Measurements from ENCODE around the gene CDH4. TPM values are rescaled to one million over a fixed set of nuclear protein-coding genes. Genes with fewer than 3 reads are reported as not detected.

Gene CDH4
- total and polyA plus RNA-seq, 2 of the 8 experiments (the other 6 are each of a cell fraction or from before 2014, with no cell fraction given): 4.3 to 7.9 TPM

DNA sequence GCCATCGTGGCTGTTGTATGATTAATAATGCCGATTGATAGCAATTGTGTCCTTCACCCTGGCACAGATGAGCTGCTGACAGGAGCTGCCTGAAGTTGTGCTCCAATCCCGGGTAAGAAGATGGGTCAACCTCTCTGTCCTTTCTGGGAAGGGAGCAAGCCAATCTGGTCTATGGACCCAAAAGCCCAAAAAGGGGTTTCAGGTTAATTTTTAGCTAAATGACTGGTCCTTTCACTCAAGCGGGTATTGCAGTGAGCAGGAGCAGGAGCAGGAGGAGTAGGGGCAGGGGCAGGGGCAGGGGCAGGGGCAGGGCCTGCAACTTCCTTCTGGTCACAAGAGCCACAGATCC is 648.9 kb downstream of the CDH4 start:
- 84% methylated on average over 4 of the region's 4 CpGs; no CpG with 5 or more reads in 1 of the 2 experiments for WGBS, 2 experiments (ENCODE audit: extremely low coverage in 1 of 2, insufficient coverage in 1 of 2, insufficient read length in 1 of 2, insufficient replicate concordance in 2 of 2, low coverage in 1 of 2, low lambda C conversion rate in 2 of 2, missing lambda C conversion rate in 1 of 2)
- H4K91ac ChIP-seq (replicated peaks; ENCODE audit: insufficient read length, low read length): no peak overlapping the region
- H3K79me2 ChIP-seq (ENCODE audit: control insufficient read depth in 1 of 2, insufficient read depth in 2 of 2, low read length in 2 of 2): no peaks in the 10 kb centered on the region
- no peaks in the 10 kb centered on the region for H3K9me3 ChIP-seq (ENCODE audit: insufficient read depth in 2 of 2, low read depth in 1 of 2, low read length in 1 of 2)
- H2BK20ac ChIP-seq (ENCODE audit: low read length): no peak overlapping the region
- H2BK5ac ChIP-seq (ENCODE audit: low read depth, low read length): no peak overlapping the region
- H4K20me1 ChIP-seq (replicated peaks in 1 of 2; ENCODE audit: control insufficient read depth in 1 of 2, insufficient read depth in 2 of 2, low read length in 2 of 2): peaks cover 1 to 2% of the 10 kb centered on the region in 2 experiments
- H3K23me2 ChIP-seq (ENCODE audit: low read depth, low read length): no peaks in the 10 kb centered on the region
- H2AK5ac ChIP-seq (ENCODE audit: low read depth, low read length): no peak overlapping the region
- no peak overlapping the region for H3K18ac ChIP-seq (ENCODE audit: extremely low read depth, low read length)
- no peaks in the 10 kb centered on the region; a peak in 1 of 7 replicates for H3K27me3 ChIP-seq (replicated peaks in 1 of 4; ENCODE audit: control insufficient read depth in 3 of 4, extremely low read depth in 1 of 4, insufficient read depth in 3 of 4, low read length in 3 of 4)
- no peak overlapping the region for H3K4me2 ChIP-seq (ENCODE audit: insufficient read depth in 1 of 2, low read depth in 2 of 2, low read length in 2 of 2)
- no peaks in the 10 kb centered on the region for H3K36me3 ChIP-seq (ENCODE audit: control insufficient read depth in 2 of 4, insufficient read depth in 4 of 4, low read length in 3 of 4)
- no peak overlapping the region for H3K4me3 ChIP-seq (ENCODE audit: extremely low read depth in 1 of 4, insufficient read depth in 2 of 4, low read depth in 3 of 4, low read length in 4 of 4)
- FAIRE-seq (no peak), DNase-seq (ENCODE audit: low read depth in 1 of 2, low spot score in 2 of 2) (no peak)
- H3K27ac ChIP-seq (ENCODE audit: low read depth, low read length): no peak overlapping the region
- no peak overlapping the region for H3K56ac ChIP-seq (replicated peaks; ENCODE audit: insufficient read length, low read depth, low read length)
- no peak overlapping the region for H3K4ac ChIP-seq (replicated peaks; ENCODE audit: insufficient read length, low read depth, low read length)
- H3K9ac ChIP-seq (replicated peaks in 1 of 4; ENCODE audit: extremely low read depth in 1 of 4, low read depth in 3 of 4, low read length in 3 of 4): no peak overlapping the region
- no peaks in the 10 kb centered on the region; a peak in 1 of 7 replicates for H3K4me1 ChIP-seq (replicated peaks in 1 of 4; ENCODE audit: control insufficient read depth in 3 of 4, insufficient read depth in 4 of 4, low read length in 3 of 4)
- ChIA-PET CTCF (ENCODE audit: partially characterized antibody) (interaction anchor here (1.3 kb wide), 1 partner anchor 9 kb away, joined by 4 read pairs; no protein-coding TSS in a partner anchor), POLR2A (ENCODE audit: partially characterized antibody) (no interaction called here)
- H2BK15ac ChIP-seq (ENCODE audit: low read length): no peak overlapping the region
- H2AFZ ChIP-seq (ENCODE audit: low read length): no peak overlapping the region
- no peak overlapping the region for H4K8ac ChIP-seq (ENCODE audit: extremely low read depth, insufficient read depth, low read length)
- H2BK120ac ChIP-seq (replicated peaks; ENCODE audit: low read depth, low read length): no peak overlapping the region
- no peak overlapping the region; the same call in 1 of the 2 replicates for H2BK12ac ChIP-seq (ENCODE audit: low read depth, low read length)
- H3K14ac ChIP-seq (ENCODE audit: insufficient read length): no peak overlapping the region
- TF ChIP-seq CTBP2 (IDR thresholded peaks at IDR 0.05; ENCODE audit: borderline replicate concordance, insufficient read depth, insufficient read length, low read length) (no peak), ZNF274 (IDR thresholded peaks at IDR 0.05; ENCODE audit: borderline replicate concordance, extremely low read depth, low read length) (no peak), POU5F1 (IDR thresholded peaks at IDR 0.05; ENCODE audit: low read depth, low read length) (no peak), HDAC6 (IDR thresholded peaks at IDR 0.05; ENCODE audit: low read depth, low read length) (no peak), BRCA1 (IDR thresholded peaks at IDR 0.05; ENCODE audit: low read depth, low read length) (no peak), RNF2 (IDR thresholded peaks at IDR 0.05; ENCODE audit: borderline replicate concordance, low read depth, low read length, missing control alignments, poor library complexity, severe bottlenecking) (no peak), JUND (IDR thresholded peaks at IDR 0.05; ENCODE audit: low read length) (no peak), TEAD4 (IDR thresholded peaks at IDR 0.05; ENCODE audit: low read depth, low read length) (no peak)
- no peak overlapping the region for H4K5ac ChIP-seq (ENCODE audit: insufficient read length, low read depth, low read length)
- H3K23ac ChIP-seq (ENCODE audit: insufficient read length): no peak overlapping the region
- no peaks in the 10 kb centered on the region for H3K79me1 ChIP-seq (ENCODE audit: low read depth, low read length)

All from H1 (cell line).